Hepatocyte (in vitro differentiated cells): ENCODE data around the gene TCF12. TPM values are rescaled to one million over a fixed set of nuclear protein-coding genes. Genes with fewer than 3 reads are reported as not detected.
"Not testable (repeated sequence)": the region's sequence is repeated elsewhere in the genome, so short reads cannot be mapped to it uniquely, and the experiment has no call there.

Experiments
- DNase-seq: peaks from one replicate; pipeline ENCODE4 v3.0.0-alpha.2; 2016; ENCODE audit warnings: low spot score
- H2AFZ ChIP-seq: fragments of 200-600 bp; sonication (generic); 2 replicates; pipeline ENCODE4 v1.6.0; 2016; ENCODE audit warnings: antibody characterized with exemption, mild to moderate bottlenecking
- H3K27ac ChIP-seq: fragments of 200-600 bp; sonication (generic); 2 replicates; pipeline ENCODE4 v1.5.1; 2016; ENCODE audit warnings: mild to moderate bottlenecking
- H3K27me3 ChIP-seq: fragments of 200-600 bp; sonication (generic); 2 replicates; pipeline ENCODE4 v1.6.1; 2016
- H3K36me3 ChIP-seq: fragments of 200-600 bp; sonication (generic); replicated peaks from 2 replicates; pipeline ENCODE4 v1.5.1; 2016; ENCODE audit warnings: low read depth; ENCODE audit not compliant: insufficient read depth
- H3K4me1 ChIP-seq: fragments of 200-600 bp; sonication (generic); 2 replicates; pipeline ENCODE4 v1.5.1; 2016; ENCODE audit warnings: mild to moderate bottlenecking, moderate library complexity; ENCODE audit not compliant: insufficient read depth
- H3K4me2 ChIP-seq: fragments of 200-600 bp; sonication (generic); 2 replicates; pipeline ENCODE4 v1.6.0; 2016
- H3K4me3 ChIP-seq: fragments of 200-600 bp; sonication (generic); 2 replicates; pipeline ENCODE4 v1.5.1; 2016; ENCODE audit warnings: mild to moderate bottlenecking
- H3K79me2 ChIP-seq: fragments of 200-600 bp; sonication (generic); 2 replicates; pipeline ENCODE4 v1.6.0; 2017; ENCODE audit warnings: mild to moderate bottlenecking
- H3K9me2 ChIP-seq: fragments of 200-600 bp; sonication (generic); replicated peaks from 2 replicates; pipeline ENCODE4 v1.6.0; 2017; ENCODE audit warnings: mild to moderate bottlenecking; ENCODE audit not compliant: insufficient read depth
- H3K9me3 ChIP-seq: fragments of 200-600 bp; sonication (generic); 2 replicates; pipeline ENCODE4 v1.5.1; 2016; ENCODE audit warnings: low read depth, mild to moderate bottlenecking
- H4K20me1 ChIP-seq: fragments of 200-600 bp; sonication (generic); 2 replicates; pipeline ENCODE4 v1.6.0; 2016; ENCODE audit warnings: mild to moderate bottlenecking; ENCODE audit not compliant: insufficient read depth, poor library complexity, severe bottlenecking
- EZH2 ChIP-seq: fragments of 200-600 bp; sonication (generic); IDR thresholded peaks from 2 replicates; pipeline ENCODE4 v1.6.1; 2016; ENCODE audit warnings: antibody characterized with exemption, mild to moderate bottlenecking, borderline replicate concordance
- EZH2phosphoT487 ChIP-seq: fragments of 200-600 bp; sonication (generic); IDR thresholded peaks from one replicate; pipeline ENCODE4 v1.6.1; 2018; ENCODE audit warnings: antibody characterized with exemption, mild to moderate bottlenecking, low read depth, moderate library complexity; ENCODE audit not compliant: unreplicated experiment, severe bottlenecking
- WGBS: methylation state at CpG from one replicate; pipeline ENCODE4 v1.1.6; 2016; ENCODE audit warnings: low lambda C conversion rate; ENCODE audit errors: missing lambda C conversion rate; 5-methylcytosine and 5-hydroxymethylcytosine counted together
- polyA plus RNA-seq: library from polyadenylated mRNA; unstranded; fragments of >200 nt; fragmentation: Nextera tagmentation; extraction: Ambion mirVana; gene quantifications from 2 replicates; pipeline ENCODE4 v1.2.1, GENCODE V29; 2016
- total RNA-seq: library from RNA; depleted of rRNA; stranded (reverse); fragments of >200 nt; gene quantifications from 2 replicates; pipeline ENCODE4 v1.2.3, GENCODE V29; 2014
- TF ChIP-seq, protein P1 (sequence below): fragments of 200-600 bp; sonication (generic); IDR thresholded peaks from 2 replicates; pipeline ENCODE4 v1.5.1; 2016; ENCODE audit warnings: antibody characterized with exemption, mild to moderate bottlenecking; ENCODE audit not compliant: poor library complexity

TCF12 gene
- total and polyA plus RNA-seq, 2 experiments from 2014 or later = 42.0 to 93.2 TPM

DNA sequence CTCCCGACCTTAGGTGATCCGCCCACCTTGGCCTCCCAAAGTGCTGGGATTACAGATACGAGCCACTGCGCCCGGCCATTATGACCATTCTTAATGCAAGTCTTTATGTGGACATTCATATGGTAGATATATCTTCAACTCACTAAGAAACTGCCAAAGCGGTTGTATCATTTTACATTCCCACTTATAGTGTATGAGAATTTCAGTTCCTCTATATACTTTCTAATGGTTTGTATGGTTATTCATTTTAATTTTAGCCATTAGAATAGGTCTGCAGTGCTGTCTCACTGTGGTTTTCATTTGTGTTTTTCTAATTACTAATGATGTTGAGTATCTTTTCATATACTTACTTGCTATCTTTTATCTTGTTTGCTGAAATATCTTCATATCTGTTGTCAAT, 32.5 kb downstream of the TCF12 start:
- Histone ChIP-seq H3K27me3 (no peaks in the 10 kb centered on the region), H3K4me1 (peaks cover 4% of the 10 kb centered on the region), H3K36me3 (peaks cover 3% of the 10 kb centered on the region), H3K9me3 (no peaks in the 10 kb centered on the region), H3K27ac (no peak overlapping the region), H4K20me1 (peaks cover 36% of the 10 kb centered on the region), H3K4me3 (no peak overlapping the region), H3K4me2 (no peak overlapping the region), H3K79me2 (peaks cover 100% of the 10 kb centered on the region), H2AFZ (no peak overlapping the region), H3K9me2 (no peaks in the 10 kb centered on the region)
- WGBS = 100% methylated on average over 6 of the region's 6 CpGs
- TF ChIP-seq EZH2 = no peak
- TF ChIP-seq EZH2phosphoT487 = no peak
- TF ChIP-seq, protein P1, sequence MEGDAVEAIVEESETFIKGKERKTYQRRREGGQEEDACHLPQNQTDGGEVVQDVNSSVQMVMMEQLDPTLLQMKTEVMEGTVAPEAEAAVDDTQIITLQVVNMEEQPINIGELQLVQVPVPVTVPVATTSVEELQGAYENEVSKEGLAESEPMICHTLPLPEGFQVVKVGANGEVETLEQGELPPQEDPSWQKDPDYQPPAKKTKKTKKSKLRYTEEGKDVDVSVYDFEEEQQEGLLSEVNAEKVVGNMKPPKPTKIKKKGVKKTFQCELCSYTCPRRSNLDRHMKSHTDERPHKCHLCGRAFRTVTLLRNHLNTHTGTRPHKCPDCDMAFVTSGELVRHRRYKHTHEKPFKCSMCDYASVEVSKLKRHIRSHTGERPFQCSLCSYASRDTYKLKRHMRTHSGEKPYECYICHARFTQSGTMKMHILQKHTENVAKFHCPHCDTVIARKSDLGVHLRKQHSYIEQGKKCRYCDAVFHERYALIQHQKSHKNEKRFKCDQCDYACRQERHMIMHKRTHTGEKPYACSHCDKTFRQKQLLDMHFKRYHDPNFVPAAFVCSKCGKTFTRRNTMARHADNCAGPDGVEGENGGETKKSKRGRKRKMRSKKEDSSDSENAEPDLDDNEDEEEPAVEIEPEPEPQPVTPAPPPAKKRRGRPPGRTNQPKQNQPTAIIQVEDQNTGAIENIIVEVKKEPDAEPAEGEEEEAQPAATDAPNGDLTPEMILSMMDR = no peak
- no peak for DNase-seq

DNA sequence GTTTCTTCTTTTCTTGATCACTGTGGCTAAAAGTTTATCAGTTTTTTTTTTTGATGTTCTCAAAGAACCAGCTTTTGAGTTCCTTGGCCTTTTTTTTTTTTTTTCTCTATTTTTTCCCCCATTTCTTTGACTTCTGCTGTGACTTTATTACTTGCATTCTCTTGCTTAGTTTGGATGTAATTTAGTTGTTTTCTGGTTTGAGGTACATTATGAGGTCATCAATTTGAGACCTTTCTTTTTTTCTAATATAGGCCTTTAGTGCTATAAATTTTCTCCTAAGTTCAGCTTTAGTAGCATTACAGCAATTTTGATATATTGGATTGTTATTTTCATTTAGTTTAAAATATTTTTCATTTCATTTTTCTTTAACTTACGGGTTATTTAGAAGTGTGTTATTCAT, 35.3 kb downstream of the TCF12 start:
- TF ChIP-seq, protein P1 = no peak
- TF ChIP-seq EZH2 (no peak), EZH2phosphoT487 (no peak)
- no peaks in the 10 kb centered on the region for H3K27me3 ChIP-seq
- no peak overlapping the region for H3K4me2 ChIP-seq
- peaks cover 99% of the 10 kb centered on the region for H3K79me2 ChIP-seq
- H3K4me3 ChIP-seq = no peak overlapping the region
- H3K27ac ChIP-seq = no peak overlapping the region
- peaks cover 26% of the 10 kb centered on the region for H4K20me1 ChIP-seq
- H3K9me2 ChIP-seq = no peaks in the 10 kb centered on the region
- 94% methylated on average over 1 of the region's 1 CpG for WGBS
- H2AFZ ChIP-seq = no peak overlapping the region
- DNase-seq = no peak
- H3K9me3 ChIP-seq = no peaks in the 10 kb centered on the region
- H3K4me1 ChIP-seq = peaks cover 13% of the 10 kb centered on the region
- no peaks in the 10 kb centered on the region for H3K36me3 ChIP-seq

- 96% methylated on average over 5 of the region's 5 CpGs for WGBS
- not testable (repeated sequence) for H2AFZ ChIP-seq, H3K9me3 ChIP-seq, H3K36me3 ChIP-seq, H3K27me3 ChIP-seq, H3K4me3 ChIP-seq, H3K27ac ChIP-seq, DNase-seq, H3K4me2 ChIP-seq, H3K9me2 ChIP-seq
- Histone ChIP-seq H3K4me1 (peaks cover 17% of the 10 kb centered on the region), H3K79me2 (peaks cover 99% of the 10 kb centered on the region), H4K20me1 (peaks cover 23% of the 10 kb centered on the region)
These were observed 36.6 kb downstream of the TCF12 start for GRCh38 chr15:56955011-56955410.

- H3K4me1 ChIP-seq = peaks cover 17% of the 10 kb centered on the region
- TF ChIP-seq EZH2phosphoT487 (no peak), EZH2 (no peak)
- TF ChIP-seq, protein P1 = no peak
- no peak overlapping the region for H3K27ac ChIP-seq
- H3K79me2 ChIP-seq = peaks cover 99% of the 10 kb centered on the region
- H3K27me3 ChIP-seq = no peaks in the 10 kb centered on the region
- no peak overlapping the region for H2AFZ ChIP-seq
- H3K4me2 ChIP-seq = no peak overlapping the region
- H3K4me3 ChIP-seq = no peak overlapping the region
- no peaks in the 10 kb centered on the region for H3K9me2 ChIP-seq
- DNase-seq = no peak
- H4K20me1 ChIP-seq = peaks cover 19% of the 10 kb centered on the region
- H3K36me3 ChIP-seq = no peaks in the 10 kb centered on the region
- H3K9me3 ChIP-seq = no peaks in the 10 kb centered on the region
These were observed 38.1 kb downstream of the TCF12 start for GRCh38 chr15:56956538-56956937.
